Measurements from ENCODE around the gene SREK1IP1. TPM values are rescaled to one million over a fixed set of nuclear protein-coding genes. Genes with fewer than 3 reads are reported as not detected.
A peak's percentile ranks its signal among the peaks of the same experiment; 100 is the strongest.

Gene SREK1IP1
- total and polyA plus RNA-seq, 10 of the 15 experiments (the other 5 are each of a cell fraction or from before 2014, with no cell fraction given) = 9.1 to 60.3 (median 26.9) TPM

DNA sequence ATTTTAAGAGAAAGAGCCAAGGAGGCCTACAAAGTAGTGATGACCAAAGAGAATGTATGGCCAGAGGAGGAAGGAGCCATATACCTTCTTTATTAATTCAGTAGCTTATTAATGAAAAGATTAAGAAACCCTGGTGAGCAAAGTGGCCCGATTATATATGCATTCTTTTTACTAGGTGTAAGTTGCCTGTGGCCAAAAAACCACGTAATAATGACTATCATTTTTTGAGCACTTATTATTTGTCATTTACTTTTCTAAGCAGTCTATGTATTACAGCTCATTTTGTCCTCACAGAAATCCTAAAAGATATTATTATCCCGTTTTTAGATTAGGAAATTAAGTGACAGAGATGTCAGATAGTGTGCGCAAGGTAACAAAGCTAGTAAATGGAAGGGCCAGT, 3.2 kb upstream of the SREK1IP1 start (continued):
- TF ChIP-seq RELA (IDR thresholded peaks at IDR 0.05; ENCODE audit: borderline replicate concordance, partially characterized antibody) (no peak), RFX5 (IDR thresholded peaks at IDR 0.05; ENCODE audit: low read depth, low read length) (no peak)

DNA sequence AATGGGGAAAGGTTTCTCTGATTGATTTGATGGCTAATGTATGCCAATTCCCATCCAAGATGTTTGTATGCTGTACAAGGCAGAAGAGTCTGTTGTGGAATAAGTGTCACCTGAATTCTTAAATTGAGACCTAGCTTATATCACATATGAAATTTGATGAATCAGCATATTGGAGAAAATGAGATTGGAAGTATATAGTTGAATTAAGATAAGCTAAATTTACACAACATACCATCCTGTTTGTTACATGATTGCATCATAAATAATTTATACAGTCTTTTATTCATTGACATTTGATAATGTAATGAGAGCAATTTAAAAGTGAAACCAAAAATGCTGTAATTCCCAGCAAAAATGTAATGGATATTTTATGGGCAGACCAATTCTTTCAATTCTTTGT, 1.4 kb upstream of the SREK1IP1 start:
- Histone ChIP-seq H3K27ac (ENCODE audit: control insufficient read depth, insufficient read depth) (no peak overlapping the region), H4K20me1 (ENCODE audit: control insufficient read depth, insufficient read depth) (no peaks in the 10 kb centered on the region), H2AFZ (ENCODE audit: control insufficient read depth, low read depth, low read length) (no peak overlapping the region), H3K36me3 (ENCODE audit: control insufficient read depth in 2 of 2, insufficient read depth in 2 of 2, low read length in 1 of 2) (peaks cover 0 to 11% of the 10 kb centered on the region in 2 experiments; a peak in 1 of 4 replicates), H3K4me2 (ENCODE audit: control insufficient read depth, insufficient read depth) (peak overlapping the region; percentile 82), H3K79me2 (ENCODE audit: control insufficient read depth, insufficient read depth, low read length) (peaks cover 77% of the 10 kb centered on the region), H3K27me3 (replicated peaks in 1 of 2; ENCODE audit: control insufficient read depth in 2 of 2, insufficient read depth in 2 of 2, low read length in 1 of 2) (no peaks in the 10 kb centered on the region), H3K4me3 (peak overlapping the region; percentile 94), H3K9ac (ENCODE audit: control insufficient read depth, insufficient read depth, low read length) (peak overlapping the region; percentile 87; the same call in 1 of the 2 replicates), H3K9me3 (replicated peaks; ENCODE audit: control insufficient read depth, insufficient read depth, low read length) (no peaks in the 10 kb centered on the region), H3K4me1 (ENCODE audit: control insufficient read depth, insufficient read depth, low read length) (peaks cover 17% of the 10 kb centered on the region)
- RAD21 ChIA-PET (ENCODE audit: unreplicated experiment) = interaction anchor here (0.8 kb wide), 1 partner anchor 41 kb away, joined by 3 read pairs; no protein-coding TSS in a partner anchor
- TF ChIP-seq MEF2B (IDR thresholded peaks at IDR 0.05; ENCODE audit: partially characterized antibody, poor library complexity, severe bottlenecking) (no peak), NFXL1 (IDR thresholded peaks at IDR 0.05; ENCODE audit: borderline replicate concordance) (no peak), POU2F2 (IDR thresholded peaks at IDR 0.05; ENCODE audit: borderline replicate concordance, low read depth, low read length) (no peak), ESRRA (IDR thresholded peaks at IDR 0.05; ENCODE audit: low read length) (no peak), SIX5 (IDR thresholded peaks at IDR 0.05; ENCODE audit: low read depth, low read length, severe bottlenecking) (no peak)
- TF ChIP-seq, protein P1, sequence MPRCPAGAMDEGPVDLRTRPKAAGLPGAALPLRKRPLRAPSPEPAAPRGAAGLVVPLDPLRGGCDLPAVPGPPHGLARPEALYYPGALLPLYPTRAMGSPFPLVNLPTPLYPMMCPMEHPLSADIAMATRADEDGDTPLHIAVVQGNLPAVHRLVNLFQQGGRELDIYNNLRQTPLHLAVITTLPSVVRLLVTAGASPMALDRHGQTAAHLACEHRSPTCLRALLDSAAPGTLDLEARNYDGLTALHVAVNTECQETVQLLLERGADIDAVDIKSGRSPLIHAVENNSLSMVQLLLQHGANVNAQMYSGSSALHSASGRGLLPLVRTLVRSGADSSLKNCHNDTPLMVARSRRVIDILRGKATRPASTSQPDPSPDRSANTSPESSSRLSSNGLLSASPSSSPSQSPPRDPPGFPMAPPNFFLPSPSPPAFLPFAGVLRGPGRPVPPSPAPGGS (IDR thresholded peaks at IDR 0.05; ENCODE audit: borderline replicate concordance, insufficient read depth, low read depth, low read length, poor library complexity, severe bottlenecking) = no peak
- TF ChIP-seq, protein P2, sequence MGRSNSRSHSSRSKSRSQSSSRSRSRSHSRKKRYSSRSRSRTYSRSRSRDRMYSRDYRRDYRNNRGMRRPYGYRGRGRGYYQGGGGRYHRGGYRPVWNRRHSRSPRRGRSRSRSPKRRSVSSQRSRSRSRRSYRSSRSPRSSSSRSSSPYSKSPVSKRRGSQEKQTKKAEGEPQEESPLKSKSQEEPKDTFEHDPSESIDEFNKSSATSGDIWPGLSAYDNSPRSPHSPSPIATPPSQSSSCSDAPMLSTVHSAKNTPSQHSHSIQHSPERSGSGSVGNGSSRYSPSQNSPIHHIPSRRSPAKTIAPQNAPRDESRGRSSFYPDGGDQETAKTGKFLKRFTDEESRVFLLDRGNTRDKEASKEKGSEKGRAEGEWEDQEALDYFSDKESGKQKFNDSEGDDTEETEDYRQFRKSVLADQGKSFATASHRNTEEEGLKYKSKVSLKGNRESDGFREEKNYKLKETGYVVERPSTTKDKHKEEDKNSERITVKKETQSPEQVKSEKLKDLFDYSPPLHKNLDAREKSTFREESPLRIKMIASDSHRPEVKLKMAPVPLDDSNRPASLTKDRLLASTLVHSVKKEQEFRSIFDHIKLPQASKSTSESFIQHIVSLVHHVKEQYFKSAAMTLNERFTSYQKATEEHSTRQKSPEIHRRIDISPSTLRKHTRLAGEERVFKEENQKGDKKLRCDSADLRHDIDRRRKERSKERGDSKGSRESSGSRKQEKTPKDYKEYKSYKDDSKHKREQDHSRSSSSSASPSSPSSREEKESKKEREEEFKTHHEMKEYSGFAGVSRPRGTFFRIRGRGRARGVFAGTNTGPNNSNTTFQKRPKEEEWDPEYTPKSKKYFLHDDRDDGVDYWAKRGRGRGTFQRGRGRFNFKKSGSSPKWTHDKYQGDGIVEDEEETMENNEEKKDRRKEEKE (IDR thresholded peaks at IDR 0.05) = no peak
- TF ChIP-seq, protein P3, sequence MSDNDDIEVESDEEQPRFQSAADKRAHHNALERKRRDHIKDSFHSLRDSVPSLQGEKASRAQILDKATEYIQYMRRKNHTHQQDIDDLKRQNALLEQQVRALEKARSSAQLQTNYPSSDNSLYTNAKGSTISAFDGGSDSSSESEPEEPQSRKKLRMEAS (IDR thresholded peaks at IDR 0.05; ENCODE audit: low read depth, low read length) = no peak
- BruUV-seq (replicated peaks) = no TSS peak
- DNase-seq (ENCODE audit: low read depth, low spot score) = no peak
- in situ Hi-C loops (cut with MboI) = no loop called here
- no peak for ATAC-seq
- no peak for FAIRE-seq
- CTCF ChIA-PET = interaction anchor here (0.6 to 5.3 kb wide), 3 partner anchors 11 to 42 kb away, joined by 3 to 28 read pairs (median 3); no protein-coding TSS in a partner anchor
- POLR2A ChIA-PET = interaction anchor here (0.6 kb wide), 1 partner anchor 293 kb away, joined by 4 read pairs; no protein-coding TSS in a partner anchor
- SMC1A ChIA-PET (ENCODE audit: uncharacterized antibody, unreplicated experiment) = interaction anchor here (1.0 to 1.1 kb wide), 4 partner anchors 12 to 614 kb away, joined by 3 read pairs; no protein-coding TSS in a partner anchor
- intact Hi-C loops (cut with micrococcal nuclease; ENCODE audit: unreplicated experiment) = no loop called here

All from GM12878 (cell line).